Neural progenitor cell (in vitro differentiated cells): ENCODE data around the gene BARX2.

Experiments used
- CTCF ChIP-seq: fragments of 200-600 bp; sonication (generic); IDR thresholded peaks from 2 replicates; pipeline ENCODE4 v1.5.1; 2017; ENCODE audit warnings: antibody characterized with exemption, mild to moderate bottlenecking
- EZH2phosphoT487 ChIP-seq: fragments of 200-600 bp; sonication (generic); IDR thresholded peaks from 2 replicates; pipeline ENCODE4 v1.6.1; 2017; ENCODE audit warnings: antibody characterized with exemption

- no peak for TF ChIP-seq CTCF
- TF ChIP-seq EZH2phosphoT487, result no peak
Observed at GRCh38 chr11:129493746-129494145, 118.1 kb downstream of the BARX2 start.
